Brain pericyte (primary cell): Measurements from ENCODE around the gene MANBA.

Experiments used
- DNase-seq: peaks from one replicate; pipeline ENCODE4 v3.0.0-alpha.2; 2012; ENCODE audit warnings: low read depth, low spot score

MANBA gene

GRCh38 chr4:102678107-102678506, 82.7 kb downstream of the MANBA start:
- no peak for DNase-seq

- DNase-seq, result no peak
Measured at GRCh38 chr4:102675141-102675540, 85.6 kb downstream of the MANBA start.

- DNase-seq, result no peak
Measured at GRCh38 chr4:102667001-102667400, 93.8 kb downstream of the MANBA start.

- DNase-seq, result no peak
Measured at GRCh38 chr4:102665527-102665926, 95.2 kb downstream of the MANBA start.

GRCh38 chr4:102663073-102663472, 97.7 kb downstream of the MANBA start:
- no peak for DNase-seq

GRCh38 chr4:102657206-102657605, 103.6 kb downstream of the MANBA start:
- no peak for DNase-seq

- DNase-seq, result no peak
Measured at GRCh38 chr4:102647117-102647516, 113.7 kb downstream of the MANBA start.

GRCh38 chr4:102642631-102643298, 118.0 kb downstream of the MANBA start:
- no peak for DNase-seq

GRCh38 chr4:102641793-102642192, 119.0 kb downstream of the MANBA start:
- no peak for DNase-seq

GRCh38 chr4:102640669-102641068, 120.1 kb downstream of the MANBA start:
- DNase-seq, result no peak

- DNase-seq, result no peak
Measured at GRCh38 chr4:102639598-102639997, 121.2 kb downstream of the MANBA start.

- DNase-seq, result no peak
Measured at GRCh38 chr4:102638621-102639020, 122.1 kb downstream of the MANBA start.

GRCh38 chr4:102637391-102637790, 123.4 kb downstream of the MANBA start:
- DNase-seq, result no peak

- DNase-seq, result no peak
Measured at GRCh38 chr4:102633100-102633499, 127.7 kb downstream of the MANBA start.

GRCh38 chr4:102632241-102633065, 128.3 kb downstream of the MANBA start:
- no peak for DNase-seq

GRCh38 chr4:102631616-102632015, 129.2 kb downstream of the MANBA start:
- DNase-seq, result no peak

GRCh38 chr4:102629673-102630072, 131.1 kb downstream of the MANBA start:
- no peak for DNase-seq

- DNase-seq, result no peak
Measured at GRCh38 chr4:102627831-102628523, 132.8 kb downstream of the MANBA start.

GRCh38 chr4:102625232-102625930, 135.4 kb downstream of the MANBA start:
- no peak for DNase-seq

GRCh38 chr4:102624505-102624904, 136.3 kb downstream of the MANBA start:
- DNase-seq, result no peak

- DNase-seq, result peak; percentile 70
Measured at GRCh38 chr4:102623622-102624021, 137.1 kb downstream of the MANBA start.
